LNCaP clone FGC (cell line): ENCODE data around the gene ZNF273.
"Not testable (repeated sequence)": the region's sequence is repeated elsewhere in the genome, so short reads cannot be mapped to it uniquely, and the experiment has no call there.

Experiments used
- DNase-seq: peaks from one replicate; pipeline ENCODE4 v3.0.0-alpha.2; 2011; ENCODE audit warnings: low read depth
- H3K4me3 ChIP-seq: 2 replicates; pipeline ENCODE4 v1.5.1; 2011; ENCODE audit warnings: mild to moderate bottlenecking, low read depth, low read length, control low read depth
- TF ChIP-seq, protein P1 (sequence below): IDR thresholded peaks from 2 replicates; pipeline ENCODE4 v1.5.1; 2012; ENCODE audit warnings: mild to moderate bottlenecking; ENCODE audit not compliant: control insufficient read depth, insufficient read depth; ENCODE audit errors: extremely low read depth

ZNF273 gene

DNA sequence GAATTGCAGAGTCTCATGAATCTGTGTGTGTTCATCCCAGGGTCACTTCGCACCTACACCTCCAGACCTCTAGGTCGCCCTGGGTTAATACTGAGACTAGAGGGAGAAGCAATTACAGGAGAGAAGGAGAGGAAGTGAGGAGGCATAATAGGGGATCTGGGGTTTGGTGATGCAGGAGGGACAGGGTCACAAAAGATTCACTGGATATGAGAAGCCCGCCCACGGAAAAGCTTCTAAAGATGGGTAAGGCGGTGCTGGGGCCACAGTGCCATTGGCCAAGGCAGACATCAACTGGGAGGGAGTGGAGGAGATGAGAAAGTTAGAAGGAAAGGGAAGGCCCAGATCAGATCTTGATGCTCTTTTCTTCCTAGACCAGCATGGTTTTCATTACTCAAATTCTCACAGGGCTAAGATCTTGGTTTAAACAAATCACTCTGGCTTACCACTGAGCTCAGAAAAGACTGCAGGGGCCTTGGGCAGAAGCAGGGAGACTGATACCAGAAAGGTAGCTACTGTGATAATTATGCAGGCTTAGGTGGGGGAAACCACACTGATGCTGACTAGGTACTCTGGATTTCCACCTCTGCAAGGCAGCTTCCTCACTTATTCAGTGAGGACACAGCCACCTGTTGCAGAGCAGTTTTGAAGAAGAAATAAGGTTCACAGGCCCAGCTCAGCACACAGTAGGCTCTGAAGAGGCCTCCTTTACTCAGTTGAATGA, 17.4 kb upstream of the ZNF273 start:
- TF ChIP-seq, protein P1, sequence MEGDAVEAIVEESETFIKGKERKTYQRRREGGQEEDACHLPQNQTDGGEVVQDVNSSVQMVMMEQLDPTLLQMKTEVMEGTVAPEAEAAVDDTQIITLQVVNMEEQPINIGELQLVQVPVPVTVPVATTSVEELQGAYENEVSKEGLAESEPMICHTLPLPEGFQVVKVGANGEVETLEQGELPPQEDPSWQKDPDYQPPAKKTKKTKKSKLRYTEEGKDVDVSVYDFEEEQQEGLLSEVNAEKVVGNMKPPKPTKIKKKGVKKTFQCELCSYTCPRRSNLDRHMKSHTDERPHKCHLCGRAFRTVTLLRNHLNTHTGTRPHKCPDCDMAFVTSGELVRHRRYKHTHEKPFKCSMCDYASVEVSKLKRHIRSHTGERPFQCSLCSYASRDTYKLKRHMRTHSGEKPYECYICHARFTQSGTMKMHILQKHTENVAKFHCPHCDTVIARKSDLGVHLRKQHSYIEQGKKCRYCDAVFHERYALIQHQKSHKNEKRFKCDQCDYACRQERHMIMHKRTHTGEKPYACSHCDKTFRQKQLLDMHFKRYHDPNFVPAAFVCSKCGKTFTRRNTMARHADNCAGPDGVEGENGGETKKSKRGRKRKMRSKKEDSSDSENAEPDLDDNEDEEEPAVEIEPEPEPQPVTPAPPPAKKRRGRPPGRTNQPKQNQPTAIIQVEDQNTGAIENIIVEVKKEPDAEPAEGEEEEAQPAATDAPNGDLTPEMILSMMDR: no peak
- no peak for DNase-seq
- H3K4me3 ChIP-seq: no peak overlapping the region

DNA sequence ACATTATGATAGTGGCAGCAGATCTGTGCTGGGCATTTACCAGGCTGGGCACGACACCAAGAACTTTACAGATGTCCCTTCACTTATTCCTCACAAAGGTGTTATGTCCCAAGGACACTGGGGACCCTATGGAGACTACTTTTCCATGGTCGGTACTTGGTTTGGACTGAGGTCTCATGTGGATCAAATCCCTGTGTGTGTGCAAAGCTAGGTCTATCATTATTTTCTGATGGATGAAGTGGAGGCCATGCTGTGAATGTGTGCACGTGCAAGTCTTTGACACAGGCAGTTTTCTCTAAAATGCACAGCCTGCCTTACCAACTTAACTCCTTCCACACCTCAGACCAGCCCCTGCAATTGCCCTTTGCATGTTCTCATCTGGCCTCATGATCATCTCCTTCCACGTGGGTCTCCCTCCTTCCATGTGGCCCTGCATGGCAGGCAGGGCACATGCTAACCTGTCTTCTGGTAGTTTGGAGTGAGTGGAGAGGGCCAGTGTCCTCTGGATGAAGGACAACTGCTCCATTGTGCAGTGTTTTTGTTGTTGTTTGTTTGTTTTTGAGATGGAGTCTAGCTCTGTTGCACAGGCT, 16.0 kb upstream of the ZNF273 start:
- no peak for DNase-seq
- H3K4me3 ChIP-seq: no peak overlapping the region
- TF ChIP-seq, protein P1: no peak

DNA sequence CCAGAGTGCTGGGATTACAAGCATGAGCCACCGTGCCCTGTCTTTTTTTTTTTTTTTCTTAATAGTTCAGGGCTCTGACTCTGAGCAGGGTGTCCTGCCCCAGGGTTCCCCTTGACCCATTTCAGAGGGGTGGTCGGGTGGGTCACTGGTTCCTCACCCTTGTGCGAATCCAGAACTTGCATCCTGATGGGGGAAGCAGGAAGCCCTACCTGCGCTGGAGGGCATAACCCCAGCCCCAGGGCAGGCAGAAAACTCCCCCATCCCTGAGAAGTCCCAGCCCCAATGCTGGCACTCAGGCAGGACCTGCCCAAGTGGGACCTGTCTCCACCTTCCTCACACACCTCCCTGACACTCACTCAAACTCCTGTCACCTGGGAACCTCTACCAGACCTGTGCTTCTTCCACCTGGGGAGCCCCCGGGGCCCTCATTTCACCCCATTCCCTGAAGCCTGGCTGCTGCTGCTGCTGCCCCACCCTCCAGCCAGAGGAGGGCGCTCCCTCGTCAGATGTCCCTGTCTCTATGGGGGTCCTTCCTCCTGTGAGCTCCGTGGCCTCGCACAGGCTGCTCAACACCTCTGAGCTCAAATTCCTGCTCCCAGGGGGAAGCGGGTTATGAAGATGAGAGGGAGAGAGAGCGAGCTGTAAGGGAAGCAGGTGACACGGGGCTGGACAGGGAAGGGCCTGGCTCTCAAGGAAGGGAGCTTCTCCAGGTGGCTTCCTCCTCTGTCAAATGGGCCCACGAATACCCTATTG, 15.1 kb upstream of the ZNF273 start:
- TF ChIP-seq, protein P1: no peak
- DNase-seq: no peak
- no peak overlapping the region for H3K4me3 ChIP-seq

DNA sequence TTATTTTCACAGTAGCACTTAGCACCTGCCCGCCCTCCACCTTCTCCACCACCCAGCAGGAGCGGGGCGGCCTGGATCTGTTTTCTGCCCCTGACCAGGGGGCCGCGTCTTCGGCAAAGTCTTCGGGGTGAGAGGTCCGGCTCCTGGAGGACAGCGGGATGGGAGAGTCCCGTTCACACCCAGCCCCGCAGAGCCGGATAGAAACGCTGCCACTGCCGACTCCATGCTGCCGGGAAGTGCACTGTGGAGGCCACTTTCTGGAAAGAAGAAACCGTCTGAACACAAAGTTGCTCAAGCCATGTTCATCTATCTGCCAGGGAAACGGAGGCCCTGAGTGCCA, 14.5 kb upstream of the ZNF273 start:
- no peak for DNase-seq
- TF ChIP-seq, protein P1: no peak
- no peak overlapping the region for H3K4me3 ChIP-seq

DNA sequence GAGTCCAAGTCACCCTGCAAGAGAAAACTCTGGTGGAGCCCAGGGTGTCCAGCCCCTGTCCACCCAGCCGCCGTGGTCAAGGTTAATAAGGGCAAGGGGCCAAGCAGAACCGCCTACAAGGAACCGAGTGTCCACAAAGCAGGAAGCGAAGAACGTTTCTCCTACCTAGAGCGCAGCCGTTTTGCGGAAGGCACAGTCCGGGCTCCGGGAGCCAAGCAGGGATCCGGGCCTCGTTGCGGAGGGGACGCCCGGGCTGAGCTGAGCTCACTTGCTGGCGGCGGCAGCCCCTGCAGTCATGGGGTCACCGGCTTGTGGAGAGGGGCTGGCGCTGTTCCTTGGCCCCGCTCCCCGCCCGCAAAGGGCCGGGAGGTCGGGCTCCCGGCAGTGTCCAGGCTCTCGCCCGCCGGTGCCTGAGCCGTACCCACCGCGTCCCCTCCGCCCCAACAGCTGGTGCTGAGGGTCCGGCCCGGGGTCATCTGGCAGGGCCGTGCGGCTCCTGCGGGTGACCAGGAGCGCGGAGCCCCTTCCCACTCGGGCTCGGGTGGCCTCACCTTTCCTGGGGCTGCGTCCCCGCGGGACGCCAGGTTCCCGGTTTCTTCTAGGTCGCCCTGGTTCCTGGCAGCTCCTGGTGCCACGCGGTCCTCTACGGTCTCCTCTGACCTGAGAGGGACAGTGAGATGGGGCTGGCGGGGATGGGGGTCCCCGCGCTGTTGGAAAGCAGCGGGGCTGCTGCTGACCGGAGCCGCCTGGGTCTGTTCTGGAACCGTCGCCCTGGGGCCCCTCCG, 14.0 kb upstream of the ZNF273 start:
- TF ChIP-seq, protein P1: no peak
- H3K4me3 ChIP-seq: no peak overlapping the region
- DNase-seq: no peak

DNA sequence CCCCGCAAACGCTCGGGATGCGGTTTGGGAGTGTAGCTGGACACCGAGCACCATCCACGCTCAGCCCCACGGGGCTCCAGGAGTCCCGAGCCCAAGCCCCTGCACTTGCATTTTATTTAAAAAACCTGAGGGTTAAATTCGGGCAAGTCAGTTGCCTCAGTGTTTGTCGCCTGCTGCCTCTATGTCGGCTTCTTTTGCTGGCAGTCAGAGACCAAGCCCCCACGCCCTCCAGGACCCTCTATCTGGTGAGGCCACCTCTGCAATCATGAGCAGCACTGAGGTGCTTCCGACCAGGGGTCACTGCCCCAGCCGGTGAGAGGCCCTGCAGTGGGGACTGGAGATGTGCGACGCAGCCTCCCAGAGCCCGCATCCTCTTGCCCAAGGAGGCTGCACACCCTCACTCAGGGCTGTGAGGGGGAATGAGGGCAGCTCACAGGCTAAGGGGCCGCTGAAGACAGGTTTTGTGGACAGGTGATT, 13.3 kb upstream of the ZNF273 start:
- H3K4me3 ChIP-seq: no peak overlapping the region
- TF ChIP-seq, protein P1: no peak

DNA sequence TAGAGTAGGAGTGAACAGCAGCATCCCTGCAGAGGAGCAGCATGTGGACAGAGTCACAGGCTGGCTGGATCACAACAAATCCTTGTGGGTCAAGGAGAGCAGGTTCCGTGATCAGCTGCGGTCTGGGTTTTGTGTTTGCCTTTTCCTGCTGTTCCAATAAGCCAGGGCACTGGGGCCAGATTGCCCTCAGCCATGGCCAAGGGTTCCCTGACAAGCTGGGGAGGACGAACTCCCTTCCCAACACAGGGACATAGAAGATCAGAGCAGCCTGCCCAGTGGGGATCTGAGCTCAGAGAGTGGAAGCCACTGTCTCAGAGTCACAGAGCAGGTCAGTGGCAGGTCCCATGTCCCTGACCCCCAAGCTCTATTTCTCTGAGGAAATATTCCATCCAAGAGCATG, 12.8 kb upstream of the ZNF273 start:
- H3K4me3 ChIP-seq, DNase-seq: not testable (repeated sequence)

More for the DNA sequence above, 13.3 kb upstream of the ZNF273 start:
- no peak for DNase-seq
